HG03558 (cell line): ENCODE measurements around the gene SIDT1.
"Not testable (repeated sequence)": the region's sequence is repeated elsewhere in the genome, so short reads cannot be mapped to it uniquely, and the experiment has no call there.

ENCODE experiments used
- ATAC-seq: cut with Tn5 transposase; IDR thresholded peaks from one replicate; pipeline ENCODE4 v1.9.1; 2021; ENCODE audit warnings: moderate number of reproducible peaks; ENCODE audit not compliant: unreplicated experiment; ENCODE audit errors: extremely low read depth

The SIDT1 gene

GRCh38 chr3:113629584-113630421, 97.4 kb downstream of the SIDT1 start:
- no peak for ATAC-seq

DNA sequence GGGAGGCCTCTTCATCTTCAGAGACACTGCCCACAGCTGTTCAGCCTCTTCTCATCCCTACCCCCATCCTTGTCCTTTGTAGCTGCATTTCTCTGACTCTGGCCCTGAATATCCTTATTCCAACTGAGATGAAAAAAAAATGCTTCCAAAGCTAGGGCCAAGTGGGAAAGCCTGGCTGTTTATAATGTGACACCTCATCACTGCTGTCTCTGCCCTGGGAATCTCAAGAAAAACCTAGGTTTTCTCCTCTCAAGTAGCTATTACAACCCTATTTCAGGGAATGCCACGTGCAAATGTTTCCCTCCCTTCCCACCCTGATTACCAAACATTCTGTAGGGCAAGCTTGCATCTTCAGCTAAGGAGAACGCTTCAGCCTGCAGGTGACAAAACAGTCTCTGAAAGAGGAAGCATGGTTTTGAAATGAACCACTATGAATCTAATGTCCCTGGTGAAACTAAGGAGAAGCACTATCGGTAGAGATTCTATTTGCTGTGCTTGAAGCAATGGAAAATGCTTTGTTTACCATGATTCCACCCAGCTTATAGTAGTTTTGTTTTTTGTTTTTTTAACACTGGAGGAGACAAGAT, 98.7 kb downstream of the SIDT1 start:
- no peak for ATAC-seq

- ATAC-seq: no peak
Observed at GRCh38 chr3:113631573-113631972, 99.2 kb downstream of the SIDT1 start.

- no peak for ATAC-seq
Observed at GRCh38 chr3:113634782-113635474, 102.6 kb downstream of the SIDT1 start.

- not testable (repeated sequence) for ATAC-seq
Observed at GRCh38 chr3:113636034-113636433, 103.7 kb downstream of the SIDT1 start.

DNA sequence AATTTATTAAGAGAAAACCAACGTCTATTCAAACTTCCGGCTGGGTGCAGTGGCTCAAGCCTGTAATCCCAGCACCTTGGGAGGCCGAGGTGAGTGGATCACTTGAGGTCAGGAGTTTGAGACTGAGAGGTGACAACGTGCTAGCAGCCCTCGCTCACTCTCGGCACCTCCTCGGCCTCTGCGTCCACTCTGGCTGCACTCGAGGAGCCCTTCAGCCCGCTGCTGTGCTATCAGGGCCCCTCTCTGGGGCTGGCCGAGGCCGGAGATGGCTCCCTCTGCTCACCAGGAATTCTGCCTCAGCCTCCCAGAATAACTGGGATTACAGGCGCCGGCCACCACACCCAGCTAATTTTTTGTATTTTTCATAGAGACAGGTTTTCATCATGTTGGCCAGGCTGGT, 105.4 kb downstream of the SIDT1 start:
- no peak for ATAC-seq

- no peak for ATAC-seq
Observed at GRCh38 chr3:113638910-113639309, 106.6 kb downstream of the SIDT1 start.

GRCh38 chr3:113643583-113643982, 111.2 kb downstream of the SIDT1 start:
- ATAC-seq: no peak

- ATAC-seq: no peak
Observed at GRCh38 chr3:113648524-113648923, 116.2 kb downstream of the SIDT1 start.

- ATAC-seq: no peak
Observed at GRCh38 chr3:113649174-113649845, 117.0 kb downstream of the SIDT1 start.

DNA sequence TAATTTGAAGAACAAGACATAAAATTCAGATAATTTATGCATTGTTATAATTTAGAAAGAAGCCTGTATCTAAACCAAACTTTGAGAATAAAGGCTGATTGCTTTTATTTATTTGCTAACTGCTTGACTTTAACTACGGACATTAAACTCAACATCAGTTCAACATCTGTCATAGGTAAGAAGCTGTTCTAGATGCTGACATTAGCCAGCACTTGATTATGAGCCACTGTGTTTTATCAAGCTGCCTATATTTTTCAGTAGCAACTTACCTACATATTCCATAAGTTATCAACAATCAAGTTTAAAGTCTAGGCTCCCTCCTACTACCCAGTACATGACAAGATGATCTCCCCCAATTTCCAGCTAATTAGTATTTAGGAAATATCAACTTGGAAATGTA, 122.0 kb downstream of the SIDT1 start:
- ATAC-seq: no peak

- ATAC-seq: no peak
Observed at GRCh38 chr3:113654851-113655250, 122.5 kb downstream of the SIDT1 start.

DNA sequence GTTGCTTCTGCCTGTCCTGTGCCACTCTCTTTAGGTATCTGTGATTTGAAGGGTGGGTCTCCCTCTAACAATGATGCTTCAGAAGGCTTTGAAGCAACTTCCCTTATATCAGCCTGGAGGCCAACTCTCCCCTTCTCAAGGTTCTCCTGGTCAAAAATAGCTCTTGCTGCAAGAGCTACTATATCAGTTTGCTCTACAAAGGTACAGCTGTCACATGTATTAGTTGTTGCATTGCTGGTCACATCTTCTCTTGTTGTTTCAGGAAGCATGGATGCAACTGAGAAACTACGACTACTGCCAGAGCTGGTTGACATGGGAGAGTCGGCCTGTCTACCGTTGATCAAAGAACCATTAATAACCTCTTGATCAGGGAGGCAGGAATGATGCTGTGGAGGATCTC, 125.8 kb downstream of the SIDT1 start:
- no peak for ATAC-seq

DNA sequence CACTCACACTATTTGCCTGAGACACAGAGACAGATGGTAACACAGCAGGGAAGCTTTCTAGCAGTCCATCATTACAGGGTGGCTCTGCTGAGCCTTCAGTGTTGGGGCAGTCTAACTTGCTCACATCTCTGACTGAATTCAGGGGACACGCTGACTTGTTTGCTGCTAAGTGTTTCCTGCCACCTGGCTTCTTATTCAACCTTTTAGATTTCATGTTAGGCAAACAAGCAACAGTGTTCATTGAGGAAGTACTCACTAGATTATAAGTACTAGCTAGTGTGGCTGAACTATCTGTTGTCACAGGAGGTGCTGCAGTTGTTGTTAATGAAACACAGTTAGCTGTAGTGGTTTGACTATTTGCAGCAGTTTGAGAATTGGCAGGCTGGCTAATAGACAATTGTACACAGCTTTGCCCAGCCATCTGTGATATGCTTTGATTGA, 126.8 kb downstream of the SIDT1 start:
- ATAC-seq: no peak

DNA sequence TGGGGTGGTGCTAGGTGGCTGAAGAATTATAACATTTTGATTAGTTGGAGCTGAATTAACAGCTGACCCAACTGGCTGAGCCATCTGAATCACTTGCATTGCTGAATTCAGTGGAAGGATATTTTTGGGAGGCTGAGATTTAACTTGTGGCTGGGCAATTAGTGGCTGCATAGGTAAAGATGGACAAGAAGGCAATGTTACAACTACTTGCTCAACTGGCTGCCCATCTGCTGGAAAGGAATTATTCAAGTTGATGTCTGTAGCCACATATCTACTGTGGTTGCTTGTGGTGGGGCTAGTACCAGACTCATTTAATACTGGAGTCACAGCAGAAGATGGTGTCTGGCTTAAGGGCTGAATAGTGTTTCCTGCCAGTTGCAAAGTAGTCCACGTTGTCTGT, 127.6 kb downstream of the SIDT1 start:
- no peak for ATAC-seq

DNA sequence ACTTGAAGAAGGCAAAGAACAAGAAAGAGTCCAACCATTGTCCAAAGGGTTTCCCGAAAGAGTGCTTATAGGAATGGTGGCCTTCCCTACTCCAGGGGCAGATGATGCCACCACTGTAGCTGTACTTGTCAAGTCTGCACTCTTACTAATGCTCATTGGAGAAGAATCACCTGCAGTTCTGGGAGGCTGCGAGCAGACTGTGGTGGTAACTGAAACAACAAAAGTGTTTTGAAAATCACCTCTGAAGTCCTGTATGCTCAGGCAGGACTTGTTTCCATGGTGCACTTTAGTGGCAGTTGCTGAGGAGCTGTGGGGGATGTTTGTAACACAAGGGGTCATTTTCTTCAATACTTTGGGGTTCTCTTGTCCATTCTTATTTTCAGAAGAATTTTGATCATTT, 128.1 kb downstream of the SIDT1 start:
- no peak for ATAC-seq

GRCh38 chr3:113660896-113661295, 128.5 kb downstream of the SIDT1 start:
- no peak for ATAC-seq

DNA sequence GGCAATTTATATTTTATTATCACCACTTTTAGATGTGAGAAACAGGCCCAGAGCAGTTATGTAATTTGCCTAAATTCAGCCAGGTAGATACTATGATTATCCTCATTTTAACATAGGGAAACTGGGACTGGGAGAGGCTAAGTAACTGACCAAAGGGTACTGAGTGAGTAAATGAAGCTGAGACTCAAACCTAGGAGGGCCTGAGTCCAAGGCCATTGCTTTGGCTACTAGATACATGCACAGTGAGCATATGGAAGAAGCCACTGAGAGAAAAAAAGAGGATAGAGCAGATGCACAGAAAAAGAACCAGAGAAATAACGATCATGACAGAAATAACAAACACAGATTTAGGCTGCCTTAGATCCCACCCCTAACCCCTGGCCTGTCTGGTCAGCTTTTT, 130.5 kb downstream of the SIDT1 start:
- no peak for ATAC-seq

- no peak for ATAC-seq
Observed at GRCh38 chr3:113663324-113663750, 131.0 kb downstream of the SIDT1 start.

DNA sequence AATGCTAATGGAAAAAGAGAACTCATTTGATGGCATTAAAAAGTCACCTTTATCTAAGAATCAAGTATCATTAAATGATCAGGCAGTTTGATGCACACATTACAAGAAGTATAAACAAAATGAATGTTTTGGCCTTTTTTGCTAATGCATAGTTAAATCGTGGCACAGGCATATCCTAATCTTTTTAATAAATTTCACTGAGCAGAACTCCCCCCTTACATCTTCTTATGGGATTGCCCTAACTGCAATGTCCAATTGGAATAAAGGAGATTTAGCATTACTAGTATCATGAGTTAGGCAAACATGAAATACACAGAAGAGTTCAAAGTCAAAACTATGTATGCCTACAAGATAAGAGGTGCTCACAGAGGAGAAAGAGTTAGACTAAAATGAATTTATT, 131.4 kb downstream of the SIDT1 start:
- ATAC-seq: no peak
